HepG2 (cell line): ENCODE results near the gene AGAP3. TPM values are rescaled to one million over a fixed set of nuclear protein-coding genes. Genes with fewer than 3 reads are reported as not detected.

Source experiments
- ADNP ChIP-seq: sonication (generic); formaldehyde crosslinking; IDR thresholded peaks from 2 replicates; pipeline ENCODE4 v1.4.0; 2020; ENCODE audit warnings: missing genetic modification reagents
- ARNTL ChIP-seq: sonication (generic); formaldehyde crosslinking; IDR thresholded peaks from 2 replicates; pipeline ENCODE4 v1.4.0; 2020; ENCODE audit warnings: mild to moderate bottlenecking, missing genetic modification reagents
- CBFB ChIP-seq: sonication (generic); formaldehyde crosslinking; IDR thresholded peaks from 2 replicates; pipeline ENCODE4 v1.4.0; 2020; ENCODE audit warnings: missing genetic modification reagents
- CENPT ChIP-seq: sonication (generic); formaldehyde crosslinking; IDR thresholded peaks from 2 replicates; pipeline ENCODE4 v1.8.0; 2022; ENCODE audit warnings: low read depth, mild to moderate bottlenecking, moderate library complexity, missing genetic modification reagents
- CHD2 ChIP-seq: IDR thresholded peaks from 2 replicates; pipeline ENCODE4 v1.6.1; 2011; ENCODE audit warnings: low read depth, low read length, improper control_type of control experiment
- KDM5A ChIP-seq: fragments of 200-600 bp; sonication (generic); IDR thresholded peaks from 2 replicates; pipeline ENCODE4 v1.7.0; 2018; ENCODE audit warnings: antibody characterized with exemption, mild to moderate bottlenecking, low read length, borderline replicate concordance
- MED13 ChIP-seq: sonication (generic); formaldehyde crosslinking; IDR thresholded peaks from 2 replicates; pipeline ENCODE4 v1.5.0; 2020; ENCODE audit warnings: missing genetic modification reagents
- MXI1 ChIP-seq: IDR thresholded peaks from 3 replicates; pipeline ENCODE4 v1.6.1; 2012; ENCODE audit warnings: low read depth, low read length, inconsistent platforms, borderline replicate concordance
- NFRKB ChIP-seq: fragments of 450-650 bp; IDR thresholded peaks from 2 replicates; pipeline ENCODE4 v1.6.1; 2017
- NFYB ChIP-seq: sonication (generic); formaldehyde crosslinking; IDR thresholded peaks from 2 replicates; pipeline ENCODE4 v1.4.0; 2020; ENCODE audit warnings: missing genetic modification reagents
- NR2F1 ChIP-seq, 2 experiments: fragments of 450-650 bp in 1 of 2; formaldehyde crosslinking in 1 of 2; IDR thresholded peaks; 2 replicates each; pipeline versions ENCODE4 v1.5.0 to v1.6.1; 2016 to 2020; ENCODE audit warnings: mild to moderate bottlenecking in 1 of 2, missing compliant biosample characterization in 1 of 2, missing genetic modification reagents in 1 of 2, moderate library complexity in 1 of 2
- PCBP2 ChIP-seq: fragments of 200-400 bp; formaldehyde crosslinking; optimal IDR thresholded peaks from 2 replicates; pipeline ENCODE3; 2018; ENCODE audit warnings: low read length, low read depth; ENCODE audit not compliant: poor library complexity, severe bottlenecking
- PITX1 ChIP-seq: sonication (generic); formaldehyde crosslinking; IDR thresholded peaks from 2 replicates; pipeline ENCODE4 v1.5.1; 2020; ENCODE audit warnings: mild to moderate bottlenecking, missing genetic modification reagents
- RBAK ChIP-seq: sonication (generic); formaldehyde crosslinking; IDR thresholded peaks from 2 replicates; pipeline ENCODE4 v1.5.1; 2020; ENCODE audit warnings: mild to moderate bottlenecking, missing genetic modification reagents
- SP140L ChIP-seq: sonication (generic); formaldehyde crosslinking; IDR thresholded peaks from 2 replicates; pipeline ENCODE4 v1.4.0; 2020; ENCODE audit warnings: missing genetic modification reagents, borderline replicate concordance
- TMF1 ChIP-seq: sonication (generic); formaldehyde crosslinking; IDR thresholded peaks from 2 replicates; pipeline ENCODE4 v1.8.1; 2022; ENCODE audit warnings: low read depth, missing genetic modification reagents
- ZFP37 ChIP-seq: sonication (generic); formaldehyde crosslinking; IDR thresholded peaks from 2 replicates; pipeline ENCODE4 v1.4.0; 2020; ENCODE audit warnings: missing genetic modification reagents, borderline replicate concordance
- ZNF232 ChIP-seq: sonication (generic); formaldehyde crosslinking; IDR thresholded peaks from 2 replicates; pipeline ENCODE4 v1.4.0; 2020; ENCODE audit warnings: missing genetic modification reagents, borderline replicate concordance
- ZNF567 ChIP-seq: sonication (generic); formaldehyde crosslinking; IDR thresholded peaks from 2 replicates; pipeline ENCODE4 v1.8.1; 2023; ENCODE audit warnings: mild to moderate bottlenecking, missing genetic modification reagents, borderline replicate concordance
- ZSCAN21 ChIP-seq: sonication (generic); formaldehyde crosslinking; IDR thresholded peaks from 2 replicates; pipeline ENCODE4 v1.8.0; 2022; ENCODE audit warnings: mild to moderate bottlenecking, missing genetic modification reagents, moderate library complexity, borderline replicate concordance
- polyA plus RNA-seq, 8 experiments: library from polyadenylated mRNA; depleted of rRNA in 3 of 8; stranded (reverse) in 7 of 8; unstranded in 1 of 8; fragments of >200 nt; fragmentation: Illumina TruSeq in 4 of 8; extraction: Trizol in 4 of 8; gene quantifications; 2 replicates each; pipeline versions ENCODE4 v1.2.1 to v1.2.3, GENCODE V29; 2011 to 2016; ENCODE audit warnings: low read depth in 4 of 8, missing spikeins in 1 of 8, mixed read lengths in 1 of 8; ENCODE audit not compliant: insufficient read depth in 1 of 8
- total RNA-seq, 5 experiments: library from RNA; depleted of rRNA; stranded (reverse); fragments of >200 nt; fragmentation: Illumina TruSeq; extraction: Trizol; gene quantifications; 2 replicates each; pipeline ENCODE4 v1.2.3, GENCODE V29; 2016; ENCODE audit warnings: low read depth in 1 of 5
- TF ChIP-seq, protein P1 (sequence below): sonication (generic); formaldehyde crosslinking; IDR thresholded peaks from 2 replicates; pipeline ENCODE4 v1.5.0; 2020; ENCODE audit warnings: mild to moderate bottlenecking, missing genetic modification reagents
- TF ChIP-seq, protein P2 (sequence below): sonication (generic); formaldehyde crosslinking; IDR thresholded peaks from 2 replicates; pipeline ENCODE4 v1.5.1; 2020; ENCODE audit warnings: missing genetic modification reagents, mild to moderate bottlenecking, borderline replicate concordance
- TF ChIP-seq, protein P3 (sequence below): sonication (generic); formaldehyde crosslinking; IDR thresholded peaks from 2 replicates; pipeline ENCODE4 v1.4.0; 2020; ENCODE audit warnings: missing genetic modification reagents

Gene AGAP3
- total and polyA plus RNA-seq, 2 of the 13 experiments (the other 11 are each of a cell fraction or from before 2014, with no cell fraction given), result 31.3 to 61.4 TPM

DNA sequence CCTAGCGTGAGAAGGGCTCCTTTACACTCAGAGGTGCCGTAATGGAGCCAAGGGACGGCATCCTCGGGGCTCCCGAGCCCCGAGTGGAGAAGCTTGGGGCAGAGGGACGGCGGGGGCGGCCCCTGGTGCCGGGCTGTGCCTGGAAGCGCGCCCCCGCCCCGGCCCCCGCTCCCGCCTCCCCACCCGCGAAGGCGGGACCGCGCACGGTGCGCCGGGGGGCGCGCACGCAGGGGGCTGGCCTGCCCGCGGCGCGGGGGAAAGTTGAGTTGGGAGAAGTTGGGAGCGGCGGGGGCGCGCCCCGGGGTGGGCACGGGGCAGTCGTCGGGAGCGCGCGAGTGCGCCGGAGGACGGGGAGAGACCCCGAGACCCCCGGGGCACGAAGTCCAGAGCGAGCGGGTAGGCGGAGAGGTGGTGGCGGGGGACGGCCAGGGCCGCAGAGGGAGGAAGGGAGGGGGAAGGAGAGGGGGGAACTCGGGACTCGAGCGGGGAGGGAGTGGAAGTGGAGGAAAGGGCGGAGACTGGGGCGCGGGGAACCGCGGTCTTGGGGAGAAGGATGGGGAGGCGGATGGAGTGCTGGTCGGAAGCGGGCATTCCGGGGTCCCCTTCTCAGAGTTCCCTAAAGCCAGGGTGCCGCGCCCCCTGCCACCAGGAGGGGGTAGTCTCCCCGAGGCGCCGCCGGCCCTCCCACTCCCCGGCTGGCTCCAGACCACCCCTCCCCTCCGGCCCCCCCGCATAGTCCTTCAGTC, 26.7 kb upstream of the AGAP3 start, which contains the start of gene SLC4A2 (continued):
- TF ChIP-seq ZSCAN21 (CRISPR knock-in tag), result 0 out of 2 replicates have a peak, but pooled peaks have one; percentile 6
- TF ChIP-seq PCBP2, result no peak
- TF ChIP-seq, protein P1, sequence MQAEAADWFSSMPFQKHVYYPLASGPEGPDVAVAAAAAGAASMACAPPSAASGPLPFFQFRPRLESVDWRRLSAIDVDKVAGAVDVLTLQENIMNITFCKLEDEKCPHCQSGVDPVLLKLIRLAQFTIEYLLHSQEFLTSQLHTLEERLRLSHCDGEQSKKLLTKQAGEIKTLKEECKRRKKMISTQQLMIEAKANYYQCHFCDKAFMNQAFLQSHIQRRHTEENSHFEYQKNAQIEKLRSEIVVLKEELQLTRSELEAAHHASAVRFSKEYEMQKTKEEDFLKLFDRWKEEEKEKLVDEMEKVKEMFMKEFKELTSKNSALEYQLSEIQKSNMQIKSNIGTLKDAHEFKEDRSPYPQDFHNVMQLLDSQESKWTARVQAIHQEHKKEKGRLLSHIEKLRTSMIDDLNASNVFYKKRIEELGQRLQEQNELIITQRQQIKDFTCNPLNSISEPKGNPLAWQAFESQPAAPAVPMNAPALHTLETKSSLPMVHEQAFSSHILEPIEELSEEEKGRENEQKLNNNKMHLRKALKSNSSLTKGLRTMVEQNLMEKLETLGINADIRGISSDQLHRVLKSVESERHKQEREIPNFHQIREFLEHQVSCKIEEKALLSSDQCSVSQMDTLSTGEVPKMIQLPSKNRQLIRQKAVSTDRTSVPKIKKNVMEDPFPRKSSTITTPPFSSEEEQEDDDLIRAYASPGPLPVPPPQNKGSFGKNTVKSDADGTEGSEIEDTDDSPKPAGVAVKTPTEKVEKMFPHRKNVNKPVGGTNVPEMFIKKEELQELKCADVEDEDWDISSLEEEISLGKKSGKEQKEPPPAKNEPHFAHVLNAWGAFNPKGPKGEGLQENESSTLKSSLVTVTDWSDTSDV, result no peak
- TF ChIP-seq, protein P2, sequence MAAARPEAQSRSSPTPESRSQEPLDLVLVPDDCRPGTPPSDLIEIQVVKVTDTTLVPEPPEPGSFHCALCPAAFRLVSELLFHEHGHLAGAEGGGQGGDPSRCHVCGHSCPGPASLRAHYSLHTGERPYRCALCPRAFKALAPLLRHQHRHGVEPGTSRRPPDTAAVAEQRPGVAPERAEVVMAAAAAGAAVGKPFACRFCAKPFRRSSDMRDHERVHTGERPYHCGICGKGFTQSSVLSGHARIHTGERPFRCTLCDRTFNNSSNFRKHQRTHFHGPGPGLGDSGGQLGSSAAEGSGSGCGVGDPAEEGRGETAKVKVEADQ (CRISPR knock-in tag), result no peak
- no peak for TF ChIP-seq ZNF567 (CRISPR knock-in tag)
- TF ChIP-seq NFYB (CRISPR knock-in tag), result no peak
- TF ChIP-seq ZFP37 (CRISPR knock-in tag), result no peak
- no peak for TF ChIP-seq ADNP (CRISPR knock-in tag)
- TF ChIP-seq, protein P3, sequence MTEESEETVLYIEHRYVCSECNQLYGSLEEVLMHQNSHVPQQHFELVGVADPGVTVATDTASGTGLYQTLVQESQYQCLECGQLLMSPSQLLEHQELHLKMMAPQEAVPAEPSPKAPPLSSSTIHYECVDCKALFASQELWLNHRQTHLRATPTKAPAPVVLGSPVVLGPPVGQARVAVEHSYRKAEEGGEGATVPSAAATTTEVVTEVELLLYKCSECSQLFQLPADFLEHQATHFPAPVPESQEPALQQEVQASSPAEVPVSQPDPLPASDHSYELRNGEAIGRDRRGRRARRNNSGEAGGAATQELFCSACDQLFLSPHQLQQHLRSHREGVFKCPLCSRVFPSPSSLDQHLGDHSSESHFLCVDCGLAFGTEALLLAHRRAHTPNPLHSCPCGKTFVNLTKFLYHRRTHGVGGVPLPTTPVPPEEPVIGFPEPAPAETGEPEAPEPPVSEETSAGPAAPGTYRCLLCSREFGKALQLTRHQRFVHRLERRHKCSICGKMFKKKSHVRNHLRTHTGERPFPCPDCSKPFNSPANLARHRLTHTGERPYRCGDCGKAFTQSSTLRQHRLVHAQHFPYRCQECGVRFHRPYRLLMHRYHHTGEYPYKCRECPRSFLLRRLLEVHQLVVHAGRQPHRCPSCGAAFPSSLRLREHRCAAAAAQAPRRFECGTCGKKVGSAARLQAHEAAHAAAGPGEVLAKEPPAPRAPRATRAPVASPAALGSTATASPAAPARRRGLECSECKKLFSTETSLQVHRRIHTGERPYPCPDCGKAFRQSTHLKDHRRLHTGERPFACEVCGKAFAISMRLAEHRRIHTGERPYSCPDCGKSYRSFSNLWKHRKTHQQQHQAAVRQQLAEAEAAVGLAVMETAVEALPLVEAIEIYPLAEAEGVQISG (CRISPR knock-in tag), result no peak
- TF ChIP-seq RBAK (CRISPR knock-in tag), result no peak
- TF ChIP-seq PITX1, result no peak; the same call in 1 of the 2 replicates
- TF ChIP-seq ZNF232 (CRISPR knock-in tag), result no peak
- TF ChIP-seq KDM5A, result peak; percentile 27; the same call in 1 of the 2 replicates
- TF ChIP-seq ARNTL (CRISPR knock-in tag), result no peak
- no peak for TF ChIP-seq MED13 (CRISPR knock-in tag)
- TF ChIP-seq CHD2, result no peak
- 0 out of 2 replicates have a peak, but pooled peaks have one; percentile 29 for TF ChIP-seq TMF1
- no peak for TF ChIP-seq NR2F1 (CRISPR knock-in tag; IDR thresholded peaks at IDR 0.05)
- no peak for TF ChIP-seq SP140L (CRISPR knock-in tag)
- TF ChIP-seq MXI1, result no peak; the same call in 2 of the 3 replicates
- TF ChIP-seq CENPT (CRISPR knock-in tag), result no peak
- TF ChIP-seq CBFB (CRISPR knock-in tag), result no peak
- no peak for TF ChIP-seq NFRKB
